ENCODE measurements around the gene POTEI. TPM values are rescaled to one million over a fixed set of nuclear protein-coding genes. Genes with fewer than 3 reads are reported as not detected.
"Not testable (repeated sequence)": the region's sequence is repeated elsewhere in the genome, so short reads cannot be mapped to it uniquely, and the experiment has no call there.

The POTEI gene
- not detected for total RNA-seq
- not detected for polyA plus RNA-seq
- not detected for total RNA-seq

- H3K27ac ChIP-seq (ENCODE audit: low read depth, low read length); POLR2A ChIA-PET; H3K27me3 ChIP-seq (ENCODE audit: control insufficient read depth in 2 of 2, insufficient read depth in 2 of 2, low read length in 2 of 2); H3K36me3 Mint-ChIP-seq; ATAC-seq; H3K9me3 ChIP-seq (ENCODE audit: control insufficient read depth in 2 of 3, low read length in 3 of 3); H3K36me3 ChIP-seq (ENCODE audit: control insufficient read depth in 2 of 3, insufficient read depth in 3 of 3, low read length in 3 of 3); H3K9me3 Mint-ChIP-seq; H3K4me1 ChIP-seq (ENCODE audit: control insufficient read depth in 2 of 2, insufficient read depth in 2 of 2, low read length in 2 of 2); H3K4me1 Mint-ChIP-seq; H3K4me3 Mint-ChIP-seq; intact Hi-C loops (cut with micrococcal nuclease); H3K27ac Mint-ChIP-seq; H3K27me3 Mint-ChIP-seq; CTCF ChIA-PET; DNase-seq; H3K4me3 ChIP-seq (ENCODE audit: low read length): not testable (repeated sequence)
Observed at GRCh38 chr2:130509228-130509627, at the start of gene POTEI. POTEI (minus strand) TSS chr2:130509328; CDS start chr2:130509235, 93 bp downstream.

GRCh38 chr2:130556441-130556840, 47.3 kb upstream of the POTEI start:
- H3K36me3 ChIP-seq (ENCODE audit: control insufficient read depth in 2 of 3, insufficient read depth in 3 of 3, low read length in 3 of 3); H3K27me3 ChIP-seq (ENCODE audit: control insufficient read depth in 2 of 2, insufficient read depth in 2 of 2, low read length in 2 of 2); CTCF ChIA-PET; H3K9me3 Mint-ChIP-seq; H3K36me3 Mint-ChIP-seq; H3K4me3 ChIP-seq (ENCODE audit: low read length); H3K4me1 ChIP-seq (ENCODE audit: control insufficient read depth in 2 of 2, insufficient read depth in 2 of 2, low read length in 2 of 2); DNase-seq; H3K27me3 Mint-ChIP-seq; H3K4me1 Mint-ChIP-seq; H3K27ac ChIP-seq (ENCODE audit: low read depth, low read length); H3K27ac Mint-ChIP-seq; intact Hi-C loops (cut with micrococcal nuclease); POLR2A ChIA-PET; H3K9me3 ChIP-seq (ENCODE audit: control insufficient read depth in 2 of 3, low read length in 3 of 3); H3K4me3 Mint-ChIP-seq: not testable (repeated sequence)
- ATAC-seq = peak; percentile 47

GRCh38 chr2:130554178-130554577, 45.0 kb upstream of the POTEI start:
- CTCF ChIA-PET; H3K36me3 ChIP-seq (ENCODE audit: control insufficient read depth in 2 of 3, insufficient read depth in 3 of 3, low read length in 3 of 3); intact Hi-C loops (cut with micrococcal nuclease); POLR2A ChIA-PET; H3K27ac ChIP-seq (ENCODE audit: low read depth, low read length); H3K9me3 Mint-ChIP-seq; H3K4me1 ChIP-seq (ENCODE audit: control insufficient read depth in 2 of 2, insufficient read depth in 2 of 2, low read length in 2 of 2); H3K4me1 Mint-ChIP-seq; DNase-seq; ATAC-seq; H3K27me3 Mint-ChIP-seq; H3K4me3 ChIP-seq (ENCODE audit: low read length); H3K4me3 Mint-ChIP-seq; H3K27me3 ChIP-seq (ENCODE audit: control insufficient read depth in 2 of 2, insufficient read depth in 2 of 2, low read length in 2 of 2); H3K36me3 Mint-ChIP-seq; H3K9me3 ChIP-seq (ENCODE audit: control insufficient read depth in 2 of 3, low read length in 3 of 3); H3K27ac Mint-ChIP-seq: not testable (repeated sequence)

GRCh38 chr2:130549475-130549874, 40.3 kb upstream of the POTEI start:
- DNase-seq; H3K4me1 Mint-ChIP-seq; H3K4me3 ChIP-seq (ENCODE audit: low read length); H3K27ac Mint-ChIP-seq; H3K27ac ChIP-seq (ENCODE audit: low read depth, low read length); intact Hi-C loops (cut with micrococcal nuclease); H3K27me3 Mint-ChIP-seq; CTCF ChIA-PET; H3K4me1 ChIP-seq (ENCODE audit: control insufficient read depth in 2 of 2, insufficient read depth in 2 of 2, low read length in 2 of 2); H3K9me3 ChIP-seq (ENCODE audit: control insufficient read depth in 2 of 3, low read length in 3 of 3); H3K4me3 Mint-ChIP-seq; POLR2A ChIA-PET; H3K36me3 ChIP-seq (ENCODE audit: control insufficient read depth in 2 of 3, insufficient read depth in 3 of 3, low read length in 3 of 3); ATAC-seq; H3K9me3 Mint-ChIP-seq; H3K27me3 ChIP-seq (ENCODE audit: control insufficient read depth in 2 of 2, insufficient read depth in 2 of 2, low read length in 2 of 2); H3K36me3 Mint-ChIP-seq: not testable (repeated sequence)

- H3K36me3 ChIP-seq (ENCODE audit: control insufficient read depth in 2 of 3, insufficient read depth in 3 of 3, low read length in 3 of 3); CTCF ChIA-PET; POLR2A ChIA-PET; H3K4me3 Mint-ChIP-seq; H3K36me3 Mint-ChIP-seq; H3K9me3 ChIP-seq (ENCODE audit: control insufficient read depth in 2 of 3, low read length in 3 of 3); H3K27me3 Mint-ChIP-seq; H3K27ac ChIP-seq (ENCODE audit: low read depth, low read length); H3K27ac Mint-ChIP-seq; H3K4me1 ChIP-seq (ENCODE audit: control insufficient read depth in 2 of 2, insufficient read depth in 2 of 2, low read length in 2 of 2); ATAC-seq; DNase-seq; H3K9me3 Mint-ChIP-seq; H3K4me1 Mint-ChIP-seq; H3K4me3 ChIP-seq (ENCODE audit: low read length); H3K27me3 ChIP-seq (ENCODE audit: control insufficient read depth in 2 of 2, insufficient read depth in 2 of 2, low read length in 2 of 2); intact Hi-C loops (cut with micrococcal nuclease): not testable (repeated sequence)
Observed at GRCh38 chr2:130548418-130548817, 39.3 kb upstream of the POTEI start.

GRCh38 chr2:130544978-130545377, 35.9 kb upstream of the POTEI start:
- H3K4me1 Mint-ChIP-seq; H3K4me3 Mint-ChIP-seq; H3K27me3 ChIP-seq (ENCODE audit: control insufficient read depth in 2 of 2, insufficient read depth in 2 of 2, low read length in 2 of 2); H3K27ac Mint-ChIP-seq; H3K36me3 ChIP-seq (ENCODE audit: control insufficient read depth in 2 of 3, insufficient read depth in 3 of 3, low read length in 3 of 3); H3K4me3 ChIP-seq (ENCODE audit: low read length); CTCF ChIA-PET; H3K4me1 ChIP-seq (ENCODE audit: control insufficient read depth in 2 of 2, insufficient read depth in 2 of 2, low read length in 2 of 2); H3K9me3 ChIP-seq (ENCODE audit: control insufficient read depth in 2 of 3, low read length in 3 of 3); H3K36me3 Mint-ChIP-seq; ATAC-seq; H3K27me3 Mint-ChIP-seq; intact Hi-C loops (cut with micrococcal nuclease); H3K27ac ChIP-seq (ENCODE audit: low read depth, low read length); DNase-seq; H3K9me3 Mint-ChIP-seq; POLR2A ChIA-PET: not testable (repeated sequence)

GRCh38 chr2:130543785-130544528, 34.8 kb upstream of the POTEI start:
- H3K27me3 Mint-ChIP-seq; H3K4me1 ChIP-seq (ENCODE audit: control insufficient read depth in 2 of 2, insufficient read depth in 2 of 2, low read length in 2 of 2); H3K27me3 ChIP-seq (ENCODE audit: control insufficient read depth in 2 of 2, insufficient read depth in 2 of 2, low read length in 2 of 2); H3K9me3 Mint-ChIP-seq; H3K9me3 ChIP-seq (ENCODE audit: control insufficient read depth in 2 of 3, low read length in 3 of 3); H3K27ac Mint-ChIP-seq; H3K36me3 Mint-ChIP-seq; H3K4me3 ChIP-seq (ENCODE audit: low read length); DNase-seq; H3K4me1 Mint-ChIP-seq; H3K36me3 ChIP-seq (ENCODE audit: control insufficient read depth in 2 of 3, insufficient read depth in 3 of 3, low read length in 3 of 3); H3K4me3 Mint-ChIP-seq; CTCF ChIA-PET; H3K27ac ChIP-seq (ENCODE audit: low read depth, low read length); intact Hi-C loops (cut with micrococcal nuclease); POLR2A ChIA-PET: not testable (repeated sequence)
- ATAC-seq = peak; percentile 24
